Measurements from ENCODE around the gene HMGXB4. TPM values are rescaled to one million over a fixed set of nuclear protein-coding genes. Genes with fewer than 3 reads are reported as not detected.

HMGXB4 gene
- total RNA-seq, 4 donors from 2014 or later = 13.8 to 24.7 (median 19.9) TPM

- TF ChIP-seq POLR2A (IDR thresholded peaks at IDR 0.05) (no peak), CTCF (IDR thresholded peaks at IDR 0.05) (no peak)
- intact Hi-C loops (cut with DNase I) = no loop called here
- H3K36me3 ChIP-seq = peaks cover 14 to 34% of the 10 kb centered on the region in 2 donors
- 94 to 97% methylated on average over 18 to 21 of the region's 26 CpGs for WGBS, 2 donors
- no peak for DNase-seq
- no peaks in the 10 kb centered on the region for H3K27me3 ChIP-seq
- H3K27ac ChIP-seq = no peak overlapping the region
- H3K4me3 ChIP-seq (replicated peaks in 1 of 3) = no peak overlapping the region
- H3K9me3 ChIP-seq = no peaks in the 10 kb centered on the region
- H3K4me1 ChIP-seq = peaks cover 0 to 4% of the 10 kb centered on the region in 2 donors
These were observed 86.6 kb downstream of the HMGXB4 start for GRCh38 chr22:35343664-35344550.

- DNase-seq = no peak
- H3K27ac ChIP-seq = no peak overlapping the region
- H3K4me1 ChIP-seq = peaks cover 10 to 16% of the 10 kb centered on the region in 2 donors
- H3K36me3 ChIP-seq = peaks cover 13 to 26% of the 10 kb centered on the region in 2 donors
- H3K4me3 ChIP-seq (replicated peaks in 1 of 3) = no peak overlapping the region
- TF ChIP-seq CTCF (IDR thresholded peaks at IDR 0.05) = no peak
- no peak for TF ChIP-seq POLR2A (IDR thresholded peaks at IDR 0.05)
- no peaks in the 10 kb centered on the region for H3K9me3 ChIP-seq
- intact Hi-C loops (cut with DNase I) = no loop called here
- 84 to 95% methylated on average over 3 to 10 of the region's 14 CpGs for WGBS, 2 donors
- no peaks in the 10 kb centered on the region for H3K27me3 ChIP-seq
These were observed 87.8 kb downstream of the HMGXB4 start for GRCh38 chr22:35344956-35345690.

Small RNA genes within 50 kb of the gene (microRNA-seq; reads per million reads assigned to microRNA genes)
- gene MIR3909 = 1.1 reads per million
- not detected for gene MIR6069

Small RNA genes within 50 kb of the gene (small RNA-seq; reads per million reads assigned to genes)
- gene MIR3909 = not detected
- not detected for gene MIR6069
- gene RNU7-167P = not detected

Other genes starting within 250 kb of the HMGXB4 start
- not detected for gene ISX, start 191.3 kb upstream of the HMGXB4 start, total RNA-seq
- 10 to 100 TPM; 60.5 to 87.1 (median 79.9) TPM for gene TOM1, start 42.4 kb downstream of the HMGXB4 start, total RNA-seq
- 10 to 100 TPM in 1 of 4 donors, 1 to 10 TPM in 3; 5.2 to 13.0 (median 6.9) TPM for gene HMOX1, start 123.6 kb downstream of the HMGXB4 start, total RNA-seq
- 10 to 100 TPM; 16.7 to 34.7 (median 25.1) TPM for gene MCM5, start 142.6 kb downstream of the HMGXB4 start, total RNA-seq

Measured in thyroid gland (tissue), 4 donors.